HG03565 (cell line): ENCODE data around the gene HOXB9.

Experiments
- ATAC-seq: cut with Tn5 transposase; IDR thresholded peaks from one replicate; pipeline ENCODE4 v1.9.1; 2021; ENCODE audit warnings: mild to moderate bottlenecking, moderate library complexity; ENCODE audit not compliant: unreplicated experiment

Gene HOXB9

DNA sequence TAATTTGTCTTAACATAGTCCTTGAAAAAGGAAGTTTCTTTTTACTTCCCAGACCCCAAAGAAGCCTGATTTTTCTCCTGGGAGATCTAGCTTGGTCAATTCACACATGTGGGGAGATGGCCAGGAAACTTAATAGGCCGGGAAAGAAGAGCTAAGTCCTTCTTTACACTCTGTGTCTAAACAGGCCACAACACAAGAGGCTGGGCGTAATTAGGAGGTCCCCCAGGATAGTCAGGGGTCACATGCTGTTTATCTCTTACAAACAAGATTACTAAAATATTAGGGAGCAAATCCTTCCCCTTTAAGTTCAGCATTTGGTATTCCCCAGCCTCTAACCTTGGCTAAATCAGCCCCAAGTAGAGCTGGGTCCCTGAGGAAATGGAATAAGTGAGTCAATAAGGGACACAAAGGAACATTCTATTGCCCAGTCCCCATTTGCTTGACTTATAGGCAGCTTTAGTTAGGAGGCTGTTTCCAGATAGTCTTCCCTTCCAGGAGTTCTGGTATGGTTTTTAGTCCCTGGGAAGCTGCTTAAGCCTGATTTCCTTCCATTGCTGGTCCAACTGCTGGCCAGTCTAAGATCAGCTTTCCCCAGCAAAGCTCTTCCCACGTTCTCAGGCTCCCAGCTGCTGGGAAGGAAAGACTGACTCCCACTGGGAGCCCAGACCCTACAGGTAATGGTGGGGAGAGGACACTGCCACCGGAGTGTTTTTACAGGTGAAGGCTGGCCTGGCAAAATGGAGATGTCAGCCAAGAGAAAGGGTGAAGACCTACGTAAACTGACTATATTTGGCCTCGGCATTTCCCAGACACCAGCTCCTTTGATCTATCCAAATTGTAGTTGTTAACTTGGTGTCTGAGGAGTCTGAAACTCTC is 14.1 kb upstream of the HOXB9 start:
- no peak for ATAC-seq

DNA sequence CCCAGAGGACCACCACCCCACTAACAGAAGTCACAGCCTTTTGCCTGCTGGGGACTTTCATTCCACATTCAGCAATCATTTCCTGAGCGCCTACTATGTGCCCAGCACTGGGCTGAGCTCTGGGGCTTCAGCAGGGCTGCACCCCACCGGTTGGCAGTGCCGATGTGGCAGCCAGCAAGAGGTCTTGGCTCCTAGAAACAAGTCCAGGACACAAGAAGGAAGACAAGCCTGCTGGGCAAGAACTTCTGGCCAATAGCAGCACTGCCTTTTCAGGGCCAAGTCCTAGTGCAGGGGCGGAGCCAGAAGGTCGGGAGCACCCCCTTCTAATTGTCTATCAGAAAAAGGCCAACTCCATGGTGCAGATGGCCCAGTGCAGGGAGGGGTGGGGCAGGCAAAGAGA is 13.0 kb upstream of the HOXB9 start:
- no peak for ATAC-seq

- ATAC-seq: no peak
Observed at GRCh38 chr17:48637323-48638260, 11.4 kb upstream of the HOXB9 start.

GRCh38 chr17:48636177-48637018 is 10.2 kb upstream of the HOXB9 start:
- no peak for ATAC-seq

GRCh38 chr17:48634493-48635208 is 8.5 kb upstream of the HOXB9 start:
- ATAC-seq: no peak

DNA sequence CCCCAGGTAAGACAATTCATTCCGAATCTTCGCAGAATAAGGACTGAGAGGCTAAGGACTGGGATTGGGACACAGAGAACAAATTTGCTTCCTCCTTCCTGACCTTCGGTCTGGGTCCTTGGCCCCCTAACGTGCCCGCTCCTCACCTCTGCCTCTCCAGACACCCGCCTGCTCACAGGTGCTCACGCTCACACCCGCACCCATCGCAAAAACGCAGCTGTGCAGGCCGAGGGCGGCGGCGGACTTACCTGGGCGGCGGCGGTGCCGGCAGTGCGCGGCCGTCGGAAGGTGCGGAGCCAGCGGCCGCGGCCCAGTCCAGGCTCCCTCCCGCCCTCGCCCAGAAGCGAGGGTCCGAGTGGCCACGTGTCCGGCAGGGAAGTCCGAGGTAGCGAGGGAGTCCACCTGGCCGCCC is 7.1 kb upstream of the HOXB9 start:
- no peak for ATAC-seq

DNA sequence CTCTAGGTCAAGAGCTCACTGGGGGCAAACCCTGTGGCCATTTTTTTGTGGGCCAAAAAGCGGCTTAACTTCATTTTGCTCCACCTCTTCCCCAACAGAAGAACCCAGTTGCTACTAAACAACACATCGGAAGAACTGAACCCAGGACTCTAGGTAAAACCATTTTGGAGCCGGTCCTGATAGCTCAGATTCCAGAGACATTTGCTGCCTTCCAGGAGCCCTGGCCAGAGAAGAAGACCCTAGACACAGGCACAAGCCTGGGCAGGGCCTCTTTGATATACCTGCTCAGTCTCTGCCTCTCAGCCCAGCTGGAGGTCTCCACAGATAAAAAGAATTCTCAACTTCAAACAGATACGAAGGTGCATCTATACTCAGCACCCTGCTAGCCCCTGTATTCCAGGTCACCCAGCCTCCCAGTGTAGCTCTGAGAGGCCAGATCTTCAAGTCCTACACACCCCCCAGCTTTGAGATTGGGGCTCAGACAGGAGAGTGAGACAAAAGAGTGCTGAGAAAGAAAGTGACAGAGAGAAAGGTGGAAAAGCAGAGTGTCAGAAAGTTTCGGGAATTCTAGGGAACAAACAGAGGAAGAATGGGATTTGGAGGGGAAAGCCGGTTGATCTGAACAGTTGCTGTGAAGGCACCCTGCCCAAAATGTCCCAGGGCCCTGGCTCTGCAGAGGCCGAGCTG is 6.6 kb upstream of the HOXB9 start:
- no peak for ATAC-seq

- no peak for ATAC-seq
Observed at GRCh38 chr17:48631693-48632578, 5.8 kb upstream of the HOXB9 start.

DNA sequence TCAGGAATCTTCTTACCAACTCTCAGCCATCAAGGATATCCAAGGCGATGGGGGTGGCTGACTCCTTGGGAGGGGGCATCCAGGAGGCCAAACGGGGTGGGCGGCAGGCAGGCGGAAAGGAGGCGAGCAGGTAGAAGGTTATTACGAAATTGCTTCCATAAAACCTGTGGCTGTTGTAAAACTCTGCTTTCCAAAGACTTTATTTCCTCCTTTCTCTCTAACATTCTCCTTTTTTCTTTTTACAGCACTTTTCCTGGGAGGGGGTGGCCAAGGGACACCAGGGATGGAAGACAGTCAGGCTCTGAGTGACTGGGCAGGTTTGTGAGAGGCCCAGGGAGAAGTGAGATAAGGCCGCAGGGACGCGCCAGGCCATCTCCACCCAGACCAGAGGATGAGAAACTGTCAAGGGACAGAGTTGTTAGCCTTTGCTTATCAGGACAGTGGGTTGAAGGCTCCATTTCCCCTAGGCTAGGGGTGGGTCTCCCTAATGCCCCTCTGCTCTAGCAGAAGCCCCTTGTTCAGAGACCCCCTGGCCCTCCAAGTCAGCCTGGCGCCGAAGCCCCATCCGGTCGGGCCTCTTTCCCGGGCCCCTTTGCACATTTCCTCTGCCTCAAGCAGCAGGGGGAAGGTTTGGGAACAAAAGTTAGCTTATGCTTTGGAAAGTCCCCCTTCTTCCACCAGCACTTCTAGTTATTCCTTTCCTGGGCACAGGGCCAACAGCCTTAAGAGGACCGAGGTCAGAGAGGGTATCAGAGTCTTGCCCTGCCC is 5.0 kb upstream of the HOXB9 start:
- ATAC-seq: no peak

DNA sequence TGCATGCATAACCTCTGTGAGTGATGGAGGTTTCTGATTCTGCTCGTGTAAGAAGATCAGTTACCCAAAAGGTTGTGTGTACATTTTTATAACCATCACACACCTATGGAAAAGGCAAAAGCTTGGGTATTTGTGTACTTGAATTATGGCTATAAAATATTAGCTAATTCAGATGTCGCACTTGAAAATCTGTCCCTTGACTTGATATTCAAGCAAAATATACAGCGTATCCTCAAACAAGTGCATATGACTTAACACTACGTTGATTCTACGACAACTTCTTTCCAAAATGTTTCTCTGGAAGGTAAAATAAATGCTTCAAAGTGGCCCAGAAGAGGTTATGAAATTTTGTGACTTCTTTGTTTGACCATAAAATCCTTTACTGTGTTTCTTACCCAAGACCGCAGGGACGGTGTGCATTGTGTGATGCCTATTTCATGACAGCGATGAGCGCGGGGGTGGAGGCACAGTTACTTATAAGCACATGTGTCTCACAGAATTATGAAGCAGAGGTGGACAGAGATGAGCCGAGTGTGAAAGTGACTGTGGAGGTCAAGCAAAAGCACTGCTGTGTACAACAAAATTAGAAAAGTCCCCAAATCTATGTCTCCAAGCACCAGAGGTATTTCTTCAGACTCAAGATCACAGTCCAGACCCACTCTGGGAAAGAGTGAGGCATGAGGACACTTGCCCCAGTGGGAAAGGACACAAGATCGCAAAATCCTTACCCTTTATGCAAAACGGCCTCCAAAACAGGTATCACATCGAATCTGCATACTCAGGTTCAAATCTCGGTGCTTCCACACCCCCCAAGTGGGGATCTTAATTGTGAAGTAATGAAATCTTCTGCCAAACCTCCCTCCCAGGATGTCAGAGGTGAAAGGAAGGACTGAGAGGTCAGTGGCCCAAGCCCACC is 4.1 kb upstream of the HOXB9 start:
- ATAC-seq: no peak

- no peak for ATAC-seq
Observed at GRCh38 chr17:48629411-48629759, 3.2 kb upstream of the HOXB9 start.

GRCh38 chr17:48628649-48629410 is 2.7 kb upstream of the HOXB9 start:
- ATAC-seq: no peak

GRCh38 chr17:48627623-48628521 is 1.7 kb upstream of the HOXB9 start:
- no peak for ATAC-seq

DNA sequence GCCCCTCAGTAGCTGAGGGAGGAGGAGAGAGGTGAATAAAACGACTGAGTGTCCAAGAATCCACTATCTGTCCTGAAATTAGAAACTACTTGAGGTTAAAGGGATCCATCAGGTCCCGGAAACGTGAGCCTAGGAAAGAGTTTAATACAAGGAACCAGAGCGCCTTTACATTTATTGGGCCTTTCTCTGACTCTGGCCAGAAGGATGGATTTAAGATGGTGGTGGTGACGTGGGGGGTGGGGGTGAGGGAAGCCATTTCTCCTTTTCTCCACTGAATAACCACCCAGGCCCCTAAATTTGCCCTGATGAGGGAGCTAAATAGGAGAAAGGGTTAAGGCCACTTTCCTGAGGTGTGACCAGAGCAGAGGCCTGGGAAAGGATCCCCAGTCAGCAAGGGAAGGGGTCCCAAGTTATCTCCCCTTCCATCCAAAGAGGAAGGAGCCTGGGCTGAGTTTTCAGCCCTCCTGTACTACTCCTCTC is 1.0 kb upstream of the HOXB9 start:
- no peak for ATAC-seq
